ENCODE data around the gene ARHGAP6.

- TF ChIP-seq EHMT2 (IDR thresholded peaks at IDR 0.05; ENCODE audit: low read depth): no peak
- TF ChIP-seq CTCF (IDR thresholded peaks at IDR 0.05): no peak
- no peak for TF ChIP-seq POLR2A (IDR thresholded peaks at IDR 0.05; ENCODE audit: low read length)
- TF ChIP-seq NR3C1 (IDR thresholded peaks at IDR 0.05): no peak
- no peak for TF ChIP-seq MAFK (IDR thresholded peaks at IDR 0.05; ENCODE audit: partially characterized antibody)
- TF ChIP-seq MAX (IDR thresholded peaks at IDR 0.05): no peak
Measured at GRCh38 chrX:11420851-11421250, 244.9 kb downstream of the ARHGAP6 start.

Data from A549 (cell line).